Vagina (tissue), 2 donors: ENCODE measurements around the gene SHOC2.

Experiments used
- POLR2A ChIP-seq, 2 donors: fragments of 450-650 bp; IDR thresholded peaks; one replicate each; pipeline ENCODE4 v1.6.1; 2017; ENCODE audit warnings: antibody characterized with exemption in 2 of 2, mild to moderate bottlenecking in 2 of 2, moderate library complexity in 2 of 2
- TF ChIP-seq, protein P1 (sequence below), 3 experiments: fragments of 450-650 bp in 2 of 3; fragments of 200-600 bp in 1 of 3; sonication (generic) in 1 of 3; IDR thresholded peaks; one replicate each; pipeline ENCODE4 v1.5.1; 2017 to 2019; ENCODE audit warnings: antibody characterized with exemption in 3 of 3, mild to moderate bottlenecking in 2 of 3, moderate library complexity in 2 of 3

DNA sequence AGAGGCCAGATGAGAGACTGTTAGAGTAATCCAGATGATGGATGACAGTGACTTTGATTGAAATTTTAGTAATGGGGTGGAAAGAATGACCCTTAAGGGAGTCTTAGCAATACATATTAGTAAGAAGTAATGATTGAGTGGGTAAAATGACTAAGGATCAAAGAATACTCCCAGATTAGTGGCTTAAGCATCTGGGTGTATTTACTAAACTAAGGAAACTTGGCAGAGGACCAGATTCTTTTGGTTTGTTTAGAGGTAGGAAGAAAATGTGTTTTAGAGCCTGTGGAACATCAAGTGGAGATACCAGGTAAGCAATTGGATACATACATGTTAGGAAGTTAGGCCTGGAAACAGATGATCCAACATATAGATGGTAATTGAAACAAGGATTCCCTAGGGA lies 98.6 kb downstream of the SHOC2 start:
- no peak for TF ChIP-seq POLR2A (IDR thresholded peaks at IDR 0.05)
- TF ChIP-seq, protein P1, sequence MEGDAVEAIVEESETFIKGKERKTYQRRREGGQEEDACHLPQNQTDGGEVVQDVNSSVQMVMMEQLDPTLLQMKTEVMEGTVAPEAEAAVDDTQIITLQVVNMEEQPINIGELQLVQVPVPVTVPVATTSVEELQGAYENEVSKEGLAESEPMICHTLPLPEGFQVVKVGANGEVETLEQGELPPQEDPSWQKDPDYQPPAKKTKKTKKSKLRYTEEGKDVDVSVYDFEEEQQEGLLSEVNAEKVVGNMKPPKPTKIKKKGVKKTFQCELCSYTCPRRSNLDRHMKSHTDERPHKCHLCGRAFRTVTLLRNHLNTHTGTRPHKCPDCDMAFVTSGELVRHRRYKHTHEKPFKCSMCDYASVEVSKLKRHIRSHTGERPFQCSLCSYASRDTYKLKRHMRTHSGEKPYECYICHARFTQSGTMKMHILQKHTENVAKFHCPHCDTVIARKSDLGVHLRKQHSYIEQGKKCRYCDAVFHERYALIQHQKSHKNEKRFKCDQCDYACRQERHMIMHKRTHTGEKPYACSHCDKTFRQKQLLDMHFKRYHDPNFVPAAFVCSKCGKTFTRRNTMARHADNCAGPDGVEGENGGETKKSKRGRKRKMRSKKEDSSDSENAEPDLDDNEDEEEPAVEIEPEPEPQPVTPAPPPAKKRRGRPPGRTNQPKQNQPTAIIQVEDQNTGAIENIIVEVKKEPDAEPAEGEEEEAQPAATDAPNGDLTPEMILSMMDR (IDR thresholded peaks at IDR 0.05), result no peak
